Stimulated activated CD4-positive, alpha-beta T cell treated with anti-CD3 and anti-CD28 coated beads, Interleukin-15, amount 100 ng/mL, for 48 hours (primary cell): Measurements from ENCODE around the gene GALP.
A peak's percentile ranks its signal among the peaks of the same experiment; 100 is the strongest.
"Not testable (repeated sequence)": the region's sequence is repeated elsewhere in the genome, so short reads cannot be mapped to it uniquely, and the experiment has no call there.

Experiments used
- DNase-seq, 2 donors: peaks; one replicate each; pipeline ENCODE4 v3.0.0-alpha.2; 2020; ENCODE audit warnings: low read depth in 2 of 2

GALP gene

DNA sequence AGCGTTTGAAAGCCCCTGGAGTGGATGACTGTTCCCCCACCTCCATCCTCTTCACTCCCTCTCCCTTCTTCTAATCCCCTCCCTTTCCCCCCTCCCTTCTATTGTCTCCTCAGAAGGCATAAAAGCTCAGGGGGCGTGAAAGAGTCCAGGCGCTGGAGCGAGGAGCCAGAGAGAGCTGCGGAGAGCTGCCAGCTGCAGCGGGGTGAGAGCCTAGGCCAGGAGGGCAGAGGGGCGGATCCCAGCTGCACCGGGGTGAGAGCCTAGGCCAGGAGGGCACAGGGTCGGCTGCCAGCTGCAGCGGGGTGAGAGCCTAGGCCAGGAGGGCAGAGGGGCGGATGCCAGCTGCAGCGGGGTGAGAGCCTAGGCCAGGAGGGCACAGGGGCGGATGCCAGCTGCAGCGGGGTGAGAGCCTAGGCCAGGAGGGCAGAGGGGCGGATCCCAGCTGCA, at the start of gene GALP:
TSS of gene GALP (plus strand) at position 148 of the 447 bp plus-strand sequence. CDS start 1,101 bp downstream, outside the sequence.
- DNase-seq, result not testable (repeated sequence)

GRCh38 chr19:56126983-56127780, 48.6 kb upstream of the GALP start:
- DNase-seq, result no peak

- DNase-seq, result no peak
These were observed 45.8 kb upstream of the GALP start for GRCh38 chr19:56130006-56130405.

- DNase-seq, result no peak
These were observed 44.2 kb upstream of the GALP start for GRCh38 chr19:56131651-56132050.

GRCh38 chr19:56132316-56132822, 43.4 kb upstream of the GALP start:
- no peak for DNase-seq

DNA sequence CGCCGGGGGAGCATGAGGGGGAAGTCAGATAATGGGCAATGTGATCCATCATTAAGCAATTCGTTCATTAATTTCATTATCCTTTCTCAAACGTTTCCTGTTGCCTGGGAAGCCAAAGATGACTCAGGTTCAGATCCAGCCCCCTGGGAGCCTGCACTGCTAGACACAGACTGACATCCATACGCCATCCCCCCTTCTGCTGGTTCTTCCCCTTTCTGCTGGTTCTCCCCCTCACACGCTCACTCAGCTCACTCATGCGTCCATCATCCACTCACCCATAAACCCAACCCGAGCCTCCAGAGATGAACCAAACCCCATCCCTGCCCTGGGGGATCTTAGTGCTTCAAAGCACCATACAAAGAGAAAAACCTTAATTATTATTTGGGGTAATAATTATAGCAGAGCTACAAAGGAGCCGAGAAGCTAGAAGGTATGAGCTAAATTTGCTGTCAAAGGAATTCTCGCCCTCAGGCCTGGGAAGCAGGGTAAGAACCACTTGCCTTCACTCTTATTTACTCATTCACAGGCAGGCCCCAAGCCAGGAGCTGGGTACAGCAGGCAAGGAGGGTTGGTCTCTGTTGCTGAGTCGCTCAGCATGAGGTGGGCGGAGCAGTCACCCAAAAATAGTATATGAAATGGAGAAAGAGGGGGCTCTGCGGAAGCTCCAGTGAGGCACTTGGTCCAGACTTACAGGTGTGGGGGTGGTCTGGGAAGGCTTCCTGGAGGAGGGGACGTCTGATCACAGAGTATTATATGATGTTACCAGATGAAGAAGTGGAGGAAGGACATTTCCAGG, 41.8 kb upstream of the GALP start:
- no peak for DNase-seq

- DNase-seq, result no peak
These were observed 41.2 kb upstream of the GALP start for GRCh38 chr19:56134654-56134921.

- no peak for DNase-seq
These were observed 39.4 kb upstream of the GALP start for GRCh38 chr19:56136362-56136761.

GRCh38 chr19:56137405-56137804, 38.4 kb upstream of the GALP start:
- no peak for DNase-seq

DNA sequence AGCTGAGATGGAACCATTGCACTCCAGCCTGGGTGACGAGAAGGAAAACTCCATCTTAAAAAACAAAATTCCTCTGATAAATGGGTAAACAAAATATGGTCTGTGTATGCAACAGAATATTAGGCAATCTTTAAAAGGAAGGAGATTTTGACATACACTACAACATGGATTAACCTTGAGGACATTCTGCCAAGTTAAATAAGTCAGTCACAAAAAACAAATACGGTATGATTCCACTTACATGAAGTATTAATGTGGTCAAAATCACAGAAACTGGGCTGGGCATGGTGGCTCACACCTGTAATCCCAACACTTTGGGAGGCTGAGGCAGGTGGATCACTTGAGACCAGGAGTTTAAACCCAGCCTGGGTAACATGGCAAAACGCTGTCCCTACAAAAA, 37.7 kb upstream of the GALP start:
- DNase-seq, result no peak

DNA sequence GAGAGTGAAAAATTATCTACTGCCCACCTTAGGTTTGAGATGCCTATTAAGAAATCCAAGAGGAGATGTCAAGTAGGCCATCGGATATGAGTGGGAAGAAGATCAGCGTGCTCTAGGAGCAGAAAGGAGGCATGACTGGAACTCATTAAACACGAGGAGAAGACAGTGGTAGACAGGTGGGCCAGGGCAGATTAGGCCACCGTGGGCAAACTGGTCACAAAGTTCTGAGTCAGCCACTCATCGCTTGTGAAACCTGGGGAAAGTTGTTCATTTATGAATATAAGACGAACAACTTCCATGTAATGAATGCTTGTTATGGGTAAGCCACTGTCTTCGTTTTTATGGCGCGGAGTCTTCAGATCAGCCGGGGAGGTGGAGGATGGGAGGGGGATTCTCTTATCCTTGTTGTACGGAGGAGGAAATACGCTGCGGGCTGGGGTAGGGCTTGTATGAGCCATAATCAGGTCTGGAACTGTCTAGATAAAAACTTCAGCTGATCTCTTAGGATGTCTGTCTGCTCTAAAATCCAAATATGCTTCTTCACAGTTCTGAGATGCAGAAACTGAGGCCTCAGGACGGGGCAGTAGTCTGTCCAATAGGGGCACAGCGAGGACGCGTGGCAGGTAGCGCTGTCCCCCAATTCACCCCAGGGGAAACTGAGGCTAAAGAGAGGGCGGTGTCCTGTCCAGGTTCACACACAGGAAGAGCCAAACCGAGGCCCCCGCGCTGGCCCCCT, 35.8 kb upstream of the GALP start:
- no peak for DNase-seq

GRCh38 chr19:56140583-56141416, 35.0 kb upstream of the GALP start, which contains the start of gene ZNF444:
Gene ZNF444, plus strand, starts transcription at chr19:56141287. Its CDS starts 5,625 bp downstream, at chr19:56146912.
- DNase-seq, result peak; percentile 98 to 99

DNA sequence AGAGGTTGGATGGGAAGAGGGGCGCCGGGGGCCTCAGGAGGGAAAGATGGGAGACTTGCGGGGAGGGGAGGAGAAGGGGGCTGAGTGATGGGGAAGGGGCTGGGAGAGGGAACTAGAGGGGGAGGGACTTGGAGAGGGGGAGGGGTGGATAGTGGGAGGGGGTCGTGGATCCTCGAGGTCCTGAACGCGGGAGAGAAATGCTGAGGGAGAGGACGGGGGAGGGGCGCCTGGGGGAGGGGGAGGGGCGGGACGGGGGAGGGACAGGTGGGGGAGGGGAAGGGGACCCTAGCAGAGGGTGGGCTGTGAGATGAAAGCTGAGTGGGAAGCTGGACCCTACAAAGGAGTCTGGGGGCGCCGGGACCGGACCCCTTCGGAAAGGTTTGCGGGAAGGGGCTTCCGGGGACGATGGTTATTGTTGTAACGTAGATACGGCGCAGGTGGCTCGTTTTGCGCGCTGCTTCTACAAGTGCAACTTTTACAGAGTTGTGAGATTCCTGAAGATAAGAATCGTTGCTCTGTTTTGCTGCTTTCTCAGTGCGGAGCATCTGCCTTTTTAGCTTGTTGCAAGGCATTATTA, 34.3 kb upstream of the GALP start:
- no peak for DNase-seq

DNA sequence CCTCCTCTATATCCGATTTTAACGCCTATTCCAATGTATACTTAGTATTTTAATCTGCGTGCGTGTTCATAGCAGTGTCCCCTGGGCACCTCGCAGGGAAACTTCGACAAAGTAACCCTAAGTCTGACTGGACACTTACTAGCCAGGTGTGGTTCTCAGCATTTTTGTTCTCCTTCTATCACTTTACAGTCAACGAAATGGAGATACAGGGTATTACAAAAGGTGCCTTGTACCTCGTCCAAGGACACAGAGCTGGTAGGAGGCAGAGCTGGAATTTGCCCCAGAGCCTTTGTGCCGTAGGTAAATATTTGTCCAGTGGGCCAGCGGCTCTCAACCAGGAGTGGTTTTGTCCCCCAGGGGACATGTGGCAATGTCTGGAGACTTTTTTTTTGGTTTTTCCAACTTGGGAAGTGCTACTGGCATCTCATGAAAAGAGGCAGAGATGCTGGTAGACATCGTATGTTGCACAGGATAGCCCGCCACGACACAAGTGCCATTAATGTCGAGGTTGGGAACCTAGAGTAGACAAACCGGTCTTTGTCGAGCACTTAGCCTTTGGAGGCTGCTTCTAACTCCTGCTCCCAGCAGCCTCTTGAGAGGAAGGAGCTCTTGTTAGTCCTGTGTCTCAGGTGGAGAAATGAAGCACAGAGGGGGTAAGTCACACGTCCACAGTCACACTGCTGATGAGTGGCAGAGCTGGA, 33.6 kb upstream of the GALP start:
- DNase-seq, result no peak

DNA sequence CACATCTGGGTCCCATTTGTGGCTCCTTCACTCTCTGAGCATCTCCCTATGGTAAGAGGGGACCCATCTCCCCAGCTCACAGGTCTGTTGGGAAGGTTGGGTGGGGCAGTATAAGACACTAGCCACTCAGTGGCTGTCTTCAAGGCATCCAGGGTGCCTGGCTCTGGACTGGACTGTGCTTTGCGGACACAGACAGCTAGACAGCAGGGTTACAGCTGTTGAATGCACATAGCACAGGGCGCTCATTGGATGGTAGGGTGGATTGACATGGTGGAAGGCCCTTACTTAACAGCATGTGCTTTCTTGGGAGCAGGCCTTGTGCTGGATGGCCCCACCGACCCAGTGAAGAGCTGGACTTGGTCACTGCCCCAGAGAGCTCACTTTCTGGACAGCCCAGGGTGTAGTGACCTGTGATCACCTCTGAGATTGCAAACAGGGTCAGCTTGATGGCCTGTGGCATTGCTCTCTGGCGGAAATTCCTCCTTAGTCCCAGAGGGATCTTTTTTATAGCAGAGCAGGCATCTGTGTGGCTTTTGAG, 32.8 kb upstream of the GALP start:
- no peak for DNase-seq

DNA sequence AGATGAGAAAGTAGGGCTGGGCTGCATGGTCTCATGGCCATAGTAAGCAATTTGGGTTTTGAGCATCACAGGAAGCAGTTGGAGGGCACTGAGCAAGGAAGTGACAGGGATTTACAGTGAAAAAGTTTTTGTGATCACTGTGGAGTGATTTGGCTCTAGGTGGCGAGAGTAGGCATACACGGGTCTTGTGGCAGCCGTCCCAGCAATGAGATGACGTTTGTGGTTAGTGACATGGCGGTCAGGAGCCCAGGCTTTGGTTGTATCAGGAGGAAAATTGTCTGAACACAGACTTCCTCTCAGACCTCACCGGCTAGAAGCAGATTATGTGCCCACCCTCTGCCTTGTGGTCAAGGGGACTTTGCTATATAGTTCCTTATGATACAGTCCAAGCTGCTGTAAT, 31.4 kb upstream of the GALP start:
- no peak for DNase-seq

DNA sequence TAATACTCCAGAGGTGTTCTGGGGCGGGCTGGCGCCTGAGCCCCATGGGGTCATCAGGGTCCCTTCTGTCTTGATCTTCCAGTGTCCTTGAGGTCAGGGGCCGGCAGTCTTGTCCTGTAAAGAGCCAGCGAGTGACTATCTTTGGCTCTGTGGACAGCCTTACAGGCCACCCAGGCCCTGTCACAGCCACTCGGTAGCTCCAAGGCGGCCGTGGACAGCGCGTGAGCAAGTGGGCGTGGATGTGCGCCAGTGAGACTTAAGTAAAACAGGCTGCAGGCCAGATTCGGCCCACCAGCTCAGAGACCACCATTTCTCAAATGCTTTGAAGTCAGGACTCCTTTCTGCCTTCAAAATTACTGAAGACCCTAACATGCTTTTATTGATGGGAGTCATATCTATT, 31.0 kb upstream of the GALP start:
- DNase-seq, result no peak

DNA sequence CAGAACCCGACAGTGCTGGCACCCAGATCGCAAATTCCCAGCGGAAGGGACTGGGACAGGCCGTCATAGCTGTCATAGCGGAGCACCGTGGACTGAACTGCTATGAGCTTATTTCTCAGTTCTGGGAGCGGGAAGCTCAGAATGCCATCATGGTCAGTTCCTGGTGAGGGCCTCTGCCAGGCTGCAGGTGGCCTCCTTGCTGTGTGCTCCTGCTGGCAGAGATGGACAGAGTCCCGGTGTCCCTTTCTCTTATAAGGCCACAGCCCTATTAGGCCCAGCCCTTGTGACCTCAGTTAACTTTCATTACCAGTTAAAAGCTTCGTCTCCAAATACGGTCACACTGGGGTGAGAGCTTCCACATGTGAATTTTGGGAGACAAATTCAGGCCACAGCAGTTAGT, 30.1 kb upstream of the GALP start:
- DNase-seq, result no peak

GRCh38 chr19:56146904-56147303, 28.9 kb upstream of the GALP start:
- no peak for DNase-seq

DNA sequence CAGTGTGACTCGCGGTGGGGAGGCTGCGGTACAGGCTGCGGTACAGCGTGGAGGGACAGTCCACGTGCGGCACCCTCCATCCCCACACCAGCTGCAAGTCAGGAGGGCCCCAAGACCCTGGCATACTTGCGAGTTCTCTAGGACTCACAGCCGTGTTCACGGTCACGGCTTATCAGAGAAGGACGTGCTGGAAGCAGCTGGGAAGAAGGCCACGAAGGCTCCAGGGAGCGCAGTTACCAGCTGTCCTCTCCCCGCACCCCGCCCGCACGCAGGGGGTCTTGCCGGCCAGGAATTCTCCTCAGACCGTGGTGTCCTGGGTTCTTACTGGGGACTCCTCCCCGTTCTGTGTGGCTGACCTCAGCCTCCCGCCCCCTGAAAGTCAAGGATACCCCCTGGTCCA, 28.5 kb upstream of the GALP start:
- DNase-seq, result no peak
